Iris pigment epithelial cell (primary cell): ENCODE measurements around the gene UNC5B.
A peak's percentile ranks its signal among the peaks of the same experiment; 100 is the strongest.

Source experiments
- DNase-seq: peaks from one replicate; pipeline ENCODE4 v3.0.0-alpha.2; 2011; ENCODE audit warnings: low read depth

The UNC5B gene

DNA sequence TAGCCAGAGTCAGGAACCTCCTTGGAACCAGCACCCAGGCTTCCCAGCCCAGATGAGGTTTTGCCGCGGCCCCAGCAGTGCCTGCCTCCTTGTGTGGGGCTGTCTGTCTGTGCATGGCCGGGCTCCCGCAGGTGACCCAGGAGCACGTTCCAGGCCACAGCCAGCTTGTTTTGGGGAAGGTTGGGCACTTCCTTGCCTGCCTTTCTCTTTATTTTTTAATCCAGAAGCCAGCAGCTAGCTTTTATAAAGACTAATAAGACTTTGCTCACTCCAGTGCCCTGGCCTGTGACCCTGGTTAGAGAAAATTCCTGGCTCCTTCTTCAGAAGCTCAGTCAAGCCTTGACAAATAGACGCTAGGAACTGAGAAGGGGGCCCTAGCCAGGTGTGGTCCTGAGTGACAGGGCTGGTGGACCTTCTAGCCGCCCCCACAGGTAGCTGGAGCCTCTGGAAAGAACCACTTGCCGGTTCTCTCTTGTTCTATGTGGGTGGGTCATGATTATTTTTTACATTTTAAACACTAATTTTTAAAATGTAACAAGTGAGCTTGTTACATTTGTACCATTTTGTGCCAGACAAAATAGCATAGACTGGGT, 107.5 kb downstream of the UNC5B start:
- no peak for DNase-seq

DNA sequence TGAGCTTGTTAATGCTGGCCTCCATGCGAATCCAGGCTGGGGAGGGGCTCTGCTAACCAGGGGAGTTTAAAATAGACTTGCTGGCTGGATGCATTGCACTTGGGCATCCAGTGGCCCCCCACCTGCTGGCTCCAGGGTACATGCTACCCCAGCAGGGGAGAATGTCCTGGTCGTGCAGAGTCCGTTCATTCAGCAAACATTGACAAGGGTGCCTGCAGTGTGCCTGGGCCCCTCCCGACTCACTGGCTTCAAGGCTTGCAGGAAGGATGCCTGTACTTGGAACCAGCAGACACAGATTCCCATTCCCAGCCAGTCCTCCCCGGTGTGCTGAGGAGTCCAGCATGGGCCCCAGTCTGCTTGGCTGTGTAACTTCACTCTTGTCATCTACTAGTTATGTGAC, 108.2 kb downstream of the UNC5B start:
- no peak for DNase-seq

DNA sequence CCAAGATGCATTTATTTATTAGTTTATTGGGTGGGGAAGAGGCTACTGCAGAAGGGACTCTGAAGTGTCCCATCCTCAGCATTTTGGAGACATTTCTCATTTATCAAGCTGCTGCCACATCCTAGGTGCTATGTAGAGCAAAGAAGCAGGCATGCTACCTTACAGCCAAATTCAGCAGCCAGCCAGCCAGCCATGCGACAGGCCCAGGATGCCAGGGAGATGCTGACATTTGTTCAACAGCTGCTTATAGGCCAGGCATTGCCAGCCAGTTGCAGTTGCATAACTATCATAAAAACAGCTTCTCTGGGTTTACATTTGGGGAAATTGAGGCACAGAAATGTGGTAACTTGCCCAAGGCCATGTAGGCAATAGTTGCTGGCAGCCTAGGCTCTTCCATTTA, 109.0 kb downstream of the UNC5B start:
- DNase-seq = no peak

DNA sequence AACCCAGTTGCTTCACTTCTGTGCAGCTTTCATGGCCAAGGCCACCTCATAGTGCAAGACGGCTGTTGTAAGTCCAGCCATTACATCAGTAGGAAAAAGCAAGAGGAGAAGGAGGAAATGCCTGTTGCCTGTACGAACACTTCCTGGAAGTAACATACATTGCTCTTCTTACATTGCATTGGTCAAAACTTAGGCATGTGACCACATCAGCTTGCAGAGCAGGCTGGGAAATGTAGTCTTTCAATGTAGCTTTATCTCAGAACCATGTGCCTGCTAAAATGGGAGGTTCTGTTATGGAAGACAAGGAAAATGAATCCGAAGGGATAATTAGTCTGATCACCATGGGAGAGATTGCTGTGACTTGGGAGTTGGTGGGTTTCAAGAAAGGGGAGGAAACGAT, 111.0 kb downstream of the UNC5B start:
- DNase-seq = peak; percentile 45

DNA sequence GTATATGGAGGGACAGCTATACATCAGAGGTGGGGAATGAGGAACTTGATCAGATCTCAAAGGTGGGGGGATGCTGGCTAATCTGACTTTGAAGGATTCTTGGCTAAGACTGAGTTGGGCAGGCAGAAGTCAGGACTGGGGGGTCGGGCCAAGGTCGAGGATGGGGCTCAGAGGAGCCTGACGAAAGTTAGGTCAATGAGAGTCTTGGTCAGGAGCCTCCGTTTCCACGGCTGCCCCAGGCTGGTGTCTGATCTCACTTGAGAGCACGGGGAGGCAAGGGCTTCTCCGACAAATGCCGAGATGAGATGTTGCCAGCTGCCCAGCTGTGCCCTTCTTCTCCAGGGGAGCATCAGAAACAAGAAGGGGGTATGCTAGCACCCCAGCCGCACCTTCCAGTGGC, 112.4 kb downstream of the UNC5B start:
- no peak for DNase-seq

DNA sequence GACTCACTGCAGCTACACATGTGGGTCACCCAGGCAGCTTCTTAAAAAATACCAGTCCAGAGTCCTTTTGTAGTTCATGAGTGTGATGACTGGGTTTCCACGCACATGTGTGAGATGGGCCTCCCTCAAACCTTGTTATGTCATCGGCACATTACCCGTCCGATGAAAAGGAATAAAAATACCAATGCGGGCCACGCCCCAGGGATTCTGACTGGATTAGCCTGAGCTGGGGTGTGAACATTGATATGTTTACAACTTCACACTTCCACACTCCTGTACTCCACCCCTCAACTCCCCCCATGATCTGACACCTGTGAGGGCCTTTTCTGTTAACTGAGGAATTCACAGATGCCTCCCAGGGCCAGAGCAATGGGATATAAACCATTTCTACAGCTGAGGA, 112.9 kb downstream of the UNC5B start:
- no peak for DNase-seq

DNA sequence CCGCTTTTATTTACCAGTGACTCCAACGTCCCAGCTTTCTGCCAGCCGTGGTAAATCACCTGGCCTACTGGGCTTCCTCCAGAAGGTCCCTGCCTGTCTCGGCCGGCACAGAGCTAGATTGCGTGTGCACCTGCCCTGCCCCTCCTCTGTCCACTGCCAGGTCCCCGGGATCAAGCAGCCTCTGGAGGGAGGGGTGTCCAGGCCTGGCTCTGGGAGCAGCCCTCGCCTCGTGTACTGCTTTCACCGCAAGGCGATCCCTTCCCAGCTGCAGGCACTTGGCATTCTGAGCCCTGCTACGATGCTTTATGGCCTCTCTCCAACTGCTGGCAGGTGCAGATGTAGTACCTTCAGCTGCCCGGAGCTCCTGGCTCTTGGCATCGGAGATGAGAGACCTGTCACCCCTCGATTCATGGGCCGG, 114.1 kb downstream of the UNC5B start:
- no peak for DNase-seq

DNA sequence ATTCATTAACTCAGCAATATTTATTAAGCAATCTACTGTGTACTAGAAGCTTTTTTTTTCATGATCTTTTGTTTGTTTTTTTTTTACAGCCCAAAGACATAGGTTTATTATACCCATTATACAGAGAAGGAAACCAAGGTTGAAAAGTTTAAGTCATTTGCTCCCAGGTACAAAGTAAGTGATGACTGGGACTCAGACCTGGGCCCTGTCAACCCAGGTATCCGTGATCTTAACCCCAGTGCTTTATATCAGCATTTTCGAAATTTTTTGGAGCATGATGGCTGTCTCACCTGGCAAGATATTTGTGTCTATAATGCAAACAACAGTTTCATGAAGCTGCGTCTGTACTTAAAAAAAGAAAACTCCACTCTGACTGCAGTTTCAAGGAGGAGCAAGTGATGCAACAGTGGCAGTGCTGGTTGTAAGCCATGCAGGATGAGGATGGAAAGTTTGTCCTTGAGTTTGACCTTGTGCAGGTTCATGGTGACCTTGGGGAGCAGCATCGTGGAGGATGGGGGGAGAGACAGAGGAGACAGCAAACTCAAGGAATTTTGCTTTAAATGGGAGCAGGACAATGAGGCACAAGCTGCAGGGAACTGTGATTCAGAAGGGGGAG, 118.5 kb downstream of the UNC5B start:
- no peak for DNase-seq

DNA sequence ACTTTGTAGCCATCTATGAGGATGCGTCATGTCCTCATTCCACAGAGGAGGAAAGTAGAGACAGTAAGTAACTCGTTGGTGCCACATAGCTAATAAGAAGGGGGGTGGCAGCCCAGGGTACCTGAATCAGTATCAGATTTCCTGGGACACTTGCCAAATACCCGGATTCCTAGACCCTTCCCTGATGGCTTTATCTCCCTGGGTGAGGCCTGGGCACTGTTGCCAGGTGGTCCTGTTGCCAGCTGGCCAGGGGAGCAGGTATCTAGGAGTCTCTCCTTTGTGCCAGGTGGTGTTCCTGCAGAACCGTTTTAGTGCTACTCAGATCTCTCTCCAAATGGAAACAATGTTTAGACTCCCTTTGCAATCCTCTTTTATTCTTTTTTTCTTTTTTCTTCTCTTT, 119.4 kb downstream of the UNC5B start:
- DNase-seq = no peak

DNA sequence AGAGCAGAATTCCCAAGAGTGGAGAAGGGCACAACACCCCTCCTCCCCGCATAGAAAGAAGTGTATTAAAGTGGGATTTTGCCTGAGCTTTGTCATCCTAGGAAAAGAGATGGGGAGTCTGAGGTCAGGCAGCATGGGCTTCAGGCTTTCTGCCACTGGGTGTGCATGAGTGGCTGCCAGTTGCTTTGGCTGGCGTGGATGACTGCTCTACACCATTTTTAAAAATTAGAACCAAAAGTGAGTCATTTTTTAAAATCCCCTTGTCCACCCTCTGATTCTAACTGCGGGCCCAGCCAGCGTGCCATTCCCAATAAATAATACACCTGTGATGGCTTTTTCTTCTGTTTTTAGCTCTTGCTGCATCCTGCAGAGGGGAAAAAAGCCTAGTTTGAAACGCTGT, 120.1 kb downstream of the UNC5B start:
- no peak for DNase-seq

DNA sequence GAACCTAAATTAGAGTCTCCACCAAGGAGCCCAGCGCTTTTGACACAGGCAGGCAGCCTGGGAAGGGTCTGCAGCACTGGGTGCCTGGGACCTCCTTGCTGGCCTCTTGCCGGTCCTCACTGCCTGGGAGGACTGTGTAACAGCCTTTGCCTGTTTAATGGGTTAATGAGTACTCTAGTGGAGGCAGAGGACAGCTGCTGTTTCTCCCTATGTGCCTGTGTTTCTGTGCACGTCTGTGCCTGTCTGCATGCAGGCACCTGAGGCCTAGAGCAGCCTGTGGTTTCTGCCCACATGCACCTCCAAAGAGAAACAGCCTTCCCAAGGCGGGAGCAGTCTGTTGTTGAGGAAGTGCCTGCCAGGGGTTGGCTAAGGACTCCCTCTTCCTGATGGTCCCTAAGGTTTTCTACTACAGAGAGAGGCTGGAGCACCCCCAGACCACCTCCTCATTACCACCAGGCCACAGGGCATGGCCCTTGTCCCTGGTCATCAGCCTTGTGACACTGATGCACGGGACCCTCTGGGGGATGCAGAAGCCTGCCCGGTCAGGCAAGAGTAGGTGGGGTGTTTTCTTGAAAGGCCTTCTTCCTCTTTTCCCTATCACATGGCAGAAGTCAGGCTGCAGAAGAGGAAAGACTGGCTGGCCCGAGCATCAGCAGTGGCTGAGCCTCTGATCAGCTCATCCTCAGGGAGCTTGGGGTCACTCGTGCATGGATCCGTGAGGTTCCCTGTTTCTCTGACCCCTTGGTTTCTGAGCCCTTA, 120.9 kb downstream of the UNC5B start:
- DNase-seq = no peak

DNA sequence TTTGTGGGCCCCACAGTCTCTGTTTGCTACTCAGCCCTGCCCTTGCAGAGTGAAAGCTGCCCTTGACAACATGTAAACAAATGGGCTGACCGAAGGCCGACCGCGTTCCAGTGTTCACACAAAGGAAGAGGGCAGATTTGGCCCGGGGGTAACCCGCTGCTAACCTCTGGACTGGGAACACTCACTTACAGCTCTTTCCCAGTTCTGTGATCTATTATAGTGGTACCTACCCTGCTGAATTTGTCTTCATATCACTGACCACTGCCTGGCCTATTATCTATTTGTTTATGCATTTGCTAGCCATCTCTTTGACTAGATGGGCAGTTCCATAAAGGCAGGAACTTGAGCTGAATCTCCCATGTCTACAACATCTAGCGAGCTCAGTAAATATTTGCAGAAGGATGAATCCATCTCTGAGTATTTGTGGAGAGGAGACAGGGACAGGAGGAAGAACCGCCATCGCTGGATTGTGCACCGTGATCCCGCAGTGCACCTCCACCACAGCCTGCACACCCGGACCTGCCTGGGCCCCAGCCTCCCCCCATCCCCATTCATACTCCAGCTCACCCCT, 121.9 kb downstream of the UNC5B start:
- DNase-seq = no peak

DNA sequence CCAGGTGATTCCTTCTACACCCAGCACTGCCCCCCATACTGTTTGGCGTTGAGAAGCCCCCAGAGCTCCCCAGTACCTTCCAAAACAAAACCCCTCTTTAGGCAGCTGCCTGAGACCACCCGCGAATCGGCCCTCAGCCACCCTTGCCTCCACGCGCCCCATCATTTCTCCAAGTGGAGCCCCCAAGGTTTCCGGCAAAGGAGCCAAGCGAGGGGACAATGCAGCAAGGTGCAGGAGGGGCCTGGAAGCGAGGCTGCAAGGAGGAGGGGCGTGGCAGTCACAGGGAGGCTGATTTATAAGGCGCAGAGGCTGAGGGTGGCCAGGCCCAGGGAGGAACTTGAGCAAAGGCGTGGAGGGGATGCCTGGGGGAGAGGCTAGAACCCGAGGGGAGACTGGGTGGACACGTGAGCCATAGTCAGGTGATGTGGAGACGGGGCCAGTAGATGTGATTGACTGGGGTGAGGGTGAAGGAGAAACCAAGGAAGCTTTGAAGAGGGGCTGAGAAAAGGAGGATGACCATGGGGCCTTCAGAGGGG, 122.9 kb downstream of the UNC5B start:
- DNase-seq = no peak

DNA sequence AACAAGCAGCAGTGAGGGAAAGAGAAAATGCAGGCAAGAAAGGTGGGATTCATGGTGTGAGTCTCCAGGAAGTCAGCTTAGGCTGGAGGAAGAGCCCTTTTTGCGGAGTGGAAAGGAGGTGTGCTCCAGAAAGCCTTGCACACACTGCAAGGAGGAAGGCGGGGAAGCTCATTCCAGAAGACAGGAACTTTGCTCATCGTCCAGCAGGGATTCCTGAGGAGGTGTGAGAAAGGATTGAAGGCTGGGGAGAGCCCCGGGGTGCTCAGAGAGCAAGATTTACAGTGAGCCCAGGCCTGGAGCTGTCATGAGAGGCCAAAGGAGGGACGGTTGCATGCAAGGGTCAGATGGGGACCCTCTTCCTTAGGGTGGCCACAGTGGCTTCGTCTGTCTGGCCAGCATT, 124.3 kb downstream of the UNC5B start:
- no peak for DNase-seq

DNA sequence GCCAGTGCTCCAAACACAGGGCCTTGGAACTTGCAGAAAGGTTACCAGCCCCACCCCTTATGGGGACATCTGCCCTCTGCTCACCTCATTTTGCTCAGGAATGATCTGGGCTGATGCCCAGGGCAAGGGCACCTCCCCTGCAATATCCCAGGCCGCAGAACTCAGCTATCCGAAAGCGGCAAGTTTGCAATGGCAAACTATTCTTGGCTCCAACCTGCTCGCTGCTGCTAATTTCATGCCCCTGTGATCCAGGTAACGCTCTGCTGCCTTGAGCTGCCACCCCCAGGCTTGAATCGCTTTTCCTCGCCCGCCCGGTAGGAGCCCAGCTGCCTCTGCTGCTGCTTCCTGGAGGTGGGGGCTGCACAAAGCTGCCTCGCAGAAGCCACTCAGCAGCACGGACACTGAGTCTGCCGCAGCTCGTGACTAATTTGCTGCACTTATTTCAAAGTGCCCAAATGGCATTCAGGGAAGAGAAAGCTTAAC, 124.9 kb downstream of the UNC5B start:
- no peak for DNase-seq

DNA sequence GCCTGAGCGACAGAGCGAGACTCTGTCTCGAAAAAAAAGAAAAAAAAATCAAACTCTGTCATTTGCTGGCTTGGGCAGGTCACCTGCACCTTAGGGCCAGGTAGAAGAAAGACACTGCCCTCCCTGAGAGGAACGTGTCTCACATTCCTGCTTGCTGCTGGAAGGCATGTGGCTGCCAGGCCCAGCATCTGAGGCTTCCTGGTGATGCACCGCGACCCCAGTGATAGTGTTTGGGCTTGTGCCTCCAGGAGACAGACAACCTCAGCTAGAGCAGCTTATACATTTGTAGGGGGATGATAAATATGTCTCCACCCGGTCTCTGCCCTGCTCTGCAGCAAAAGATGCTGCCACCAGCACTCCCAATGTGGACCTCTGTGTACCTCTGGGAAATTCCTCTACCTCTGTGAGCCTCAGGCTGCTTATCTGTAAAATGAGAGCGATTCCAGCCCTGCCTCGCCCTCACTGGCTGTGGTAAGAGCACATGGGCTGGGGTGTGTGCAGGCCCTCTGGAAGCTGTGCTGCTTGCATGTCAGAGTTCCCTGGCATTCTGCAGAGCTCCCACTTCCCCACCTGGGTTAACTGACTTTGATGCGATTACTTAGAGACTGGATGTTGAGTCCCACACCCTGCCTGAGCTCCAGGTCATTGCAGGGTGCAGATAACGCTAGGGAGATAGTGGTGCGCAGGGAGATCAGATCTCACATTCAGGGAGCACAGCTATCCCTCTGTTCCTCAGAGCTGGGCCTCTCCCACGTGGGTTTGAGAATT, 126.5 kb downstream of the UNC5B start:
- DNase-seq = no peak

DNA sequence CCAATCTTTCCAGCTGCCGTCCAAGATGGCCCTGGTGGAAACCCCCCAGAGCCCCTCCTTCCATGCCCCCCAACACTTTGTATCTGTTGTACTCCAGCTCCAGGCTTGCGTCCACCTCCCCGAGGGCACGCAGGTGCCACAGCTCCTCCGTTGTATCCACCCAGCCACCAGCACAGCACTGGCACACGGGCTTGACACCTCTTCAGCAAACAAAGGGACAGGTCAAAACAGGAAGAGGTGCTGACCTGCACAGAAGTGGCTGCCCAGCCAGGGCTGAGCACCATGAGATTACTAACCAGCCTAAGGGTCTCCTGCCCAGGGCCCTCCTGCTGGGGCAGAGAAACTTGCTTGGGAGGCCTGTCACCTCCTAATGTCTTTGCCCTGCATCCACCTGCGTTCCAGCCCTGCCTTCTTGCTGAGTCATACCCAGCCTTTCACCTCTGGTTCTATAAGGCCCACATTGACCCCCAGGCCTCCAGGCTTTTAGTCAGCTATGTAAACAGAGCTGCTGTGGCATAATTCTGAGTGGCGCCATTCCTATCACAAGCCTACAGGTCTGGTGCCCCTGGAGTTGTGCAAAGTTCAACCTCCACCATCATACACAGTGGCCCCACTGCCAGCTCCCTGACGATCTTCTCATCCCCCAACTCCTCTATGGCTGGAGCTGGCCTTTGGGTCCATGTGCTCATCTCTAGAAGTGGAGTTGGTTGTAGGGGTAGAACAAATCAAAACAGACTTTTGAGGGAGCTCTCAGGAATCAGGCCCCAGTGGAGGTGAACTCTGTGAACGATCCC, 127.6 kb downstream of the UNC5B start:
- DNase-seq = no peak

DNA sequence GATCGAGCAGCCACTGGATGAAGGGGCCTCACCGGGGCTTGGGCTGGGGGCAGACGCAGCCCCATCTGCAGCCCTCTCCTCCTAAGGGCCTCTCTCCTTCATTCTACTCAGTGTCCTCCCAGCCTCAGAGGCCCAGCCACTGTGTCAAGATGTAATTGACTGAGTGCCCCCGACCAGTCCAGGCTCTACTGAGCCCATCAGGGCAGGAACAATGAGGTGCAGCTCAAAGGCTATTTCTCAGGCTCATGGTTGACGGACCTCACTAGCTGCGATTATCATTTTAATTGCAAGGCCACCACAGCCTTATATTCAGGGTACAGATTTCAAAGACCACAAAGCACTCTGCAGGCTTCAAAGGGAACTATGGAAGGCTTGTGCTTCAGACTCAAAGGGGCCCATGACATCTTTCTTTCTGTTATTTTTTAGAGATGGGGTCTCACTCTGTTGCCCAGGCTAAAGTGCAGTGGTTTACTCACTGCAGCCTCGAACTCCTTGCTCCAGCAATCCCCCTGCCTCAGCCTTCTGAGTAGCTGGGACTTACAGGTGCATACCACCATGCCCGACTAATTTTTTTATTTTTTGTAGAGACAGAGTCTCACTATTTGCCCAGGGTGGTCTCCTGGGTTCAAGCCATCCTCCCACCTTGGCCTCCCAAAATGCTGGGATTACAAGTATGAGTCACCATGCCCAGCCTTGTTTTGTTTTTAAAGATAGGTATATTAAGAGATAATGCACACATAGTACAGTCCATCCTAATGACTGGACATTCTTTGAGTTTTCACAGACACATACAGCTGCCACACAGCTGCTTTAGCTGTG, 130.4 kb downstream of the UNC5B start:
- no peak for DNase-seq

DNA sequence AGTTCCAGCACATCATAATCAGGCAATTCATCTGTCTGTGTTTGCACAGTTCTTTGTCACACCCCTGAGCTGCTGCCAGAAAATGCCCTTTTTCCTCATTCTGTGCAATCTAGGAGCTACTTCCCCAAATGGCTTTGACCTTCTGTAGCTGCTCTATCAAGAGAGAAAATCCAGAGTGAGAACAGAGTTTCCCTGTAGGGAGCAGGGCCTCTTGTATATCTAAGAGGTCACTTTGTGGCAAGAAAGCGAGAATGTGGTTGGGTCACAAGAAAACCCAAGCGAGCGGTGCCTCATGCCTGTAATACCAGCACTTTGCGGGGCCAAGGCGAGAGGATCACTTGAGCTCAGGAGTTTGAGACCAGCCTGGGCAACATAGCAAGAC, 131.0 kb downstream of the UNC5B start:
- DNase-seq = no peak

DNA sequence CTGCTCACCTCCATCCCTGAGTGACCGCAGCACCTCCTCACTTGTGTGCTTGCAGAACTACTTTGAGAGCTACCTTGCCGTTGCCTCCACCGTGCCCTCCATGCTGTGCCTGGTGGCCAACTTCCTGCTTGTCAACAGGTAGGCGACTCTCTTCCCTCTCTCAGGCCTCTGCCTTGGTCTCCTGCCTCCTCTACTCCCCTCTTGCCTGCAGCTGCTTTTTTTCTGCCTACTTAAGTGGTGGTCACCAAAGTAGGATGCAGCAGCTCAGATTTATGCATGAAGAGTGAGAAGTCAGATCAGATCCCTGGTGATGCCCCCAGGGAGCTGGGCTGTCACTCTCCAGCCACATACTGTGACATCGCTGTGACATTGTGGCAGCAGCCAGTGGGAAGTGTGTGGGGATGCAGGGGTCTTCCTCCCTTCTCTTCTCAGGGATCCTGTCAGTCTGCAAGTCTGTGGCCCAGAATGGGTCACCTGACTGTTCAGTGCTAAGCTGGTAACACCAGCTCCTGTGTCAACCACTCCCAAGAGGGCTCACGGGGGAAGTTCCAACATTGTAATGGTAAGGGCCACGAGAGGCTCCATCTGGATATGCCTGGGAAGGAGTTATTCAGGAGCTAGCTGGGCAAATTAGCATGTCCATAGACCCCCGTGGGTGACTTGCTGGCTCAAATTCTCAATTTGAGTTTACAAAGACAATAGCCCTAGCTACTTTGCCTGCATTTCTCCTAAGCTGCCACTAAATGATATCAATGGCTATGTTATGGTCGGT, 132.0 kb downstream of the UNC5B start:
- no peak for DNase-seq
